ENCODE results near the gene CYP3A7. TPM values are rescaled to one million over a fixed set of nuclear protein-coding genes. Genes with fewer than 3 reads are reported as not detected.

CYP3A7 gene
- total and polyA plus RNA-seq, 8 donors, result 0.11 to 1.3 (median 0.23) TPM; not detected in 1

GRCh38 chr7:99677013-99677647 is 57.9 kb downstream of the CYP3A7 start:
- TF ChIP-seq, protein P1, sequence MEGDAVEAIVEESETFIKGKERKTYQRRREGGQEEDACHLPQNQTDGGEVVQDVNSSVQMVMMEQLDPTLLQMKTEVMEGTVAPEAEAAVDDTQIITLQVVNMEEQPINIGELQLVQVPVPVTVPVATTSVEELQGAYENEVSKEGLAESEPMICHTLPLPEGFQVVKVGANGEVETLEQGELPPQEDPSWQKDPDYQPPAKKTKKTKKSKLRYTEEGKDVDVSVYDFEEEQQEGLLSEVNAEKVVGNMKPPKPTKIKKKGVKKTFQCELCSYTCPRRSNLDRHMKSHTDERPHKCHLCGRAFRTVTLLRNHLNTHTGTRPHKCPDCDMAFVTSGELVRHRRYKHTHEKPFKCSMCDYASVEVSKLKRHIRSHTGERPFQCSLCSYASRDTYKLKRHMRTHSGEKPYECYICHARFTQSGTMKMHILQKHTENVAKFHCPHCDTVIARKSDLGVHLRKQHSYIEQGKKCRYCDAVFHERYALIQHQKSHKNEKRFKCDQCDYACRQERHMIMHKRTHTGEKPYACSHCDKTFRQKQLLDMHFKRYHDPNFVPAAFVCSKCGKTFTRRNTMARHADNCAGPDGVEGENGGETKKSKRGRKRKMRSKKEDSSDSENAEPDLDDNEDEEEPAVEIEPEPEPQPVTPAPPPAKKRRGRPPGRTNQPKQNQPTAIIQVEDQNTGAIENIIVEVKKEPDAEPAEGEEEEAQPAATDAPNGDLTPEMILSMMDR (IDR thresholded peaks at IDR 0.05), result no peak
- ATAC-seq (no peak), DNase-seq (no peak), FAIRE-seq (no peak)
- peak overlapping the region in 2 of 4 donors; percentile 35 to 40 for H3K4me3 ChIP-seq
- peaks cover 4 to 9% (median 7%) of the 10 kb centered on the region in 3 donors for H3K4me1 ChIP-seq
- no peaks in the 10 kb centered on the region for H3K9me3 ChIP-seq
- peak overlapping the region in 1 of 4 donors; percentile 0 for H3K27ac ChIP-seq
- intact Hi-C loops (cut with DNase I), result no loop called here
- 51 to 54% methylated on average over 4 of the region's 4 CpGs for WGBS, 2 donors
- H3K36me3 ChIP-seq, result peaks cover 0 to 26% (median 0%) of the 10 kb centered on the region in 3 donors
- H3K27me3 ChIP-seq, result no peaks in the 10 kb centered on the region

- Histone ChIP-seq H3K4me3 (no peak overlapping the region), H3K9me3 (no peaks in the 10 kb centered on the region), H3K27me3 (no peaks in the 10 kb centered on the region), H3K27ac (no peak overlapping the region), H3K36me3 (peaks cover 0 to 38% (median 0%) of the 10 kb centered on the region in 3 donors), H3K4me1 (peaks cover 4 to 9% (median 7%) of the 10 kb centered on the region in 3 donors)
- 79 to 91% methylated on average over 2 of the region's 2 CpGs for WGBS, 2 donors
- DNase-seq (no peak), ATAC-seq (no peak), FAIRE-seq (no peak)
- intact Hi-C loops (cut with DNase I), result no loop called here
- TF ChIP-seq, protein P1 (IDR thresholded peaks at IDR 0.05), result no peak
Measured at GRCh38 chr7:99674995-99675742, 59.8 kb downstream of the CYP3A7 start.

DNA sequence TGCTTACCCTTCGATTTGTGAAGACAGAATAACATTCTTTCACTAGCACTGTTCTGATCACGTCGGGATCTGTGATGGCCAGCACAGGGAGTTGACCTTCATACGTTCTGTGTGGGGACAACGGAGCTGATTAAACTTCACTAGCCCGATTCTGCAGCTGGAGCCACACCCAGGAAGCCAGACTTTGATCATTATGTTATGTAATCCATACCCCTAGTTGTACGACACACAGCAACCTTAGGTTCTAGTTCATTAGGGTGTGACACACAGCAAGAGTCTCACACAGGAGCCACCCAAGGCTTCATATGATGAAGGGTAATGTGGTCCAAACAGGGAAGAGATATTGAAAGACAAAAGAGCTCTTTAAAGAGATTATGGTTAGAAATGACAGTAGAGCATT is 62.4 kb downstream of the CYP3A7 start:
- Histone ChIP-seq H3K27ac (no peak overlapping the region), H3K27me3 (no peaks in the 10 kb centered on the region), H3K4me3 (no peak overlapping the region), H3K4me1 (peaks cover 2 to 6% (median 4%) of the 10 kb centered on the region in 3 donors), H3K36me3 (peaks cover 0 to 50% (median 2%) of the 10 kb centered on the region in 3 donors), H3K9me3 (no peaks in the 10 kb centered on the region)
- intact Hi-C loops (cut with DNase I), result no loop called here
- FAIRE-seq, result no peak
- no peak for ATAC-seq
- TF ChIP-seq, protein P1 (IDR thresholded peaks at IDR 0.05), result no peak
- no peak for DNase-seq
- WGBS, 2 donors, result 84 to 90% methylated on average over 7 of the region's 7 CpGs

DNA sequence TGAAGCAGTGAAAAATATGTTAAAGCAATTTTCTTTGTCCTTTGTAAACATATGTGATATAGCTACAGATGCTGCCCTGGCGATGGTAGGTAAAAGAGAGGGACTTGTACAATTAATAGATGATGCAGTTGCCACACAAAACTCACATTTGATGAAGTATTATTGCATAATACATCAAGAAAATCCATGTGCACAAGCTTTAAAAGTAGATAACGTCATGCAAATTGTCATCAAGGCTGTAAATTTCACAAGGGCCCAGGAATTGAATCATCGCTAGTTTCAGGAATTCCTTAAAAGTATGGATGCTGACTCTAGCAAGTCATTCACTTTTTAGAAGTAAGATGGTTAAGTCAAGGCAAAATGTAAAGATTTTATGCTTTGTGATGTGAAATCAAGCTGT is 65.2 kb downstream of the CYP3A7 start:
- ATAC-seq (no peak), FAIRE-seq (no peak), DNase-seq (no peak)
- 89 to 95% methylated on average over 3 of the region's 3 CpGs for WGBS, 2 donors
- peaks cover 0 to 65% (median 11%) of the 10 kb centered on the region in 3 donors for H3K36me3 ChIP-seq
- intact Hi-C loops (cut with DNase I), result no loop called here
- no peak overlapping the region for H3K27ac ChIP-seq
- TF ChIP-seq, protein P1 (IDR thresholded peaks at IDR 0.05), result no peak
- no peaks in the 10 kb centered on the region for H3K27me3 ChIP-seq
- no peaks in the 10 kb centered on the region for H3K9me3 ChIP-seq
- H3K4me1 ChIP-seq, result no peaks in the 10 kb centered on the region
- H3K4me3 ChIP-seq, result no peak overlapping the region

GRCh38 chr7:99668541-99668940 is 66.5 kb downstream of the CYP3A7 start:
- no peak overlapping the region for H3K4me3 ChIP-seq
- FAIRE-seq (no peak), DNase-seq (no peak), ATAC-seq (no peak)
- intact Hi-C loops (cut with DNase I), result no loop called here
- H3K27ac ChIP-seq, result no peak overlapping the region
- H3K4me1 ChIP-seq, result no peaks in the 10 kb centered on the region
- WGBS, 2 donors, result 97% methylated on average over 8 of the region's 8 CpGs
- H3K27me3 ChIP-seq, result no peaks in the 10 kb centered on the region
- TF ChIP-seq, protein P1 (IDR thresholded peaks at IDR 0.05), result no peak
- H3K36me3 ChIP-seq, result peaks cover 0 to 66% (median 11%) of the 10 kb centered on the region in 3 donors
- no peaks in the 10 kb centered on the region for H3K9me3 ChIP-seq

Measured in pancreas (tissue), 10 donors.